Measurements from ENCODE around the gene RFPL3. TPM values are rescaled to one million over a fixed set of nuclear protein-coding genes. Genes with fewer than 3 reads are reported as not detected.
"Not testable (repeated sequence)": the region's sequence is repeated elsewhere in the genome, so short reads cannot be mapped to it uniquely, and the experiment has no call there.

Gene RFPL3
- polyA plus RNA-seq (2012; ENCODE audit: insufficient read length, low read depth) = not detected

- TF ChIP-seq FOXP2 (optimal IDR thresholded peaks at IDR 0.05; ENCODE audit: borderline replicate concordance, extremely low read depth, extremely low read length, insufficient read depth); TAF1 (IDR thresholded peaks at IDR 0.05; ENCODE audit: borderline replicate concordance, insufficient read depth, low read length); POLR2AphosphoS5 (IDR thresholded peaks at IDR 0.05; ENCODE audit: low read depth, low read length): not testable (repeated sequence)
Observed at GRCh38 chr22:32357567-32357966, at the start of gene RFPL3. Gene RFPL3, plus strand, starts transcription at chr22:32357867. Its CDS starts 205 bp downstream, at chr22:32358072.

GRCh38 chr22:32308191-32308590 lies 49.5 kb upstream of the RFPL3 start:
- no peak for TF ChIP-seq REST (IDR thresholded peaks at IDR 0.05; ENCODE audit: insufficient read depth in 1 of 2, low read depth in 2 of 2, low read length in 2 of 2)
- TF ChIP-seq TAF1 (IDR thresholded peaks at IDR 0.05; ENCODE audit: borderline replicate concordance, insufficient read depth, low read length) = no peak
- TF ChIP-seq SIN3A (IDR thresholded peaks at IDR 0.05; ENCODE audit: borderline replicate concordance, insufficient read depth, low read length) = no peak
- no peak for TF ChIP-seq FOXP2 (optimal IDR thresholded peaks at IDR 0.05; ENCODE audit: borderline replicate concordance, extremely low read depth, extremely low read length, insufficient read depth)
- no peak for TF ChIP-seq POLR2AphosphoS5 (IDR thresholded peaks at IDR 0.05; ENCODE audit: low read depth, low read length)

- TF ChIP-seq FOXP2 (optimal IDR thresholded peaks at IDR 0.05; ENCODE audit: borderline replicate concordance, extremely low read depth, extremely low read length, insufficient read depth) = no peak
- no peak for TF ChIP-seq SIN3A (IDR thresholded peaks at IDR 0.05; ENCODE audit: borderline replicate concordance, insufficient read depth, low read length)
- TF ChIP-seq TAF1 (IDR thresholded peaks at IDR 0.05; ENCODE audit: borderline replicate concordance, insufficient read depth, low read length) = no peak
- TF ChIP-seq POLR2AphosphoS5 (IDR thresholded peaks at IDR 0.05; ENCODE audit: low read depth, low read length) = no peak
- TF ChIP-seq REST (IDR thresholded peaks at IDR 0.05; ENCODE audit: insufficient read depth in 1 of 2, low read depth in 2 of 2, low read length in 2 of 2) = no peak
Observed at GRCh38 chr22:32308934-32309333, 48.7 kb upstream of the RFPL3 start.

GRCh38 chr22:32309585-32310251 lies 47.9 kb upstream of the RFPL3 start:
- no peak for TF ChIP-seq SIN3A (IDR thresholded peaks at IDR 0.05; ENCODE audit: borderline replicate concordance, insufficient read depth, low read length)
- no peak for TF ChIP-seq FOXP2 (optimal IDR thresholded peaks at IDR 0.05; ENCODE audit: borderline replicate concordance, extremely low read depth, extremely low read length, insufficient read depth)

- TF ChIP-seq FOXP2 (optimal IDR thresholded peaks at IDR 0.05; ENCODE audit: borderline replicate concordance, extremely low read depth, extremely low read length, insufficient read depth) = no peak
- TF ChIP-seq REST (IDR thresholded peaks at IDR 0.05; ENCODE audit: insufficient read depth in 1 of 2, low read depth in 2 of 2, low read length in 2 of 2) = no peak
- TF ChIP-seq POLR2AphosphoS5 (IDR thresholded peaks at IDR 0.05; ENCODE audit: low read depth, low read length) = no peak
- TF ChIP-seq SIN3A (IDR thresholded peaks at IDR 0.05; ENCODE audit: borderline replicate concordance, insufficient read depth, low read length) = no peak
- no peak for TF ChIP-seq TAF1 (IDR thresholded peaks at IDR 0.05; ENCODE audit: borderline replicate concordance, insufficient read depth, low read length)
Observed at GRCh38 chr22:32310777-32311176, 46.9 kb upstream of the RFPL3 start.

GRCh38 chr22:32311551-32312071 lies 46.1 kb upstream of the RFPL3 start:
- no peak for TF ChIP-seq REST (IDR thresholded peaks at IDR 0.05; ENCODE audit: insufficient read depth in 1 of 2, low read depth in 2 of 2, low read length in 2 of 2)

All from PFSK-1 (cell line).